ENCODE data around the gene MLLT3.

- TF ChIP-seq CTCF (IDR thresholded peaks at IDR 0.05) = no peak
- TF ChIP-seq EZH2phosphoT487 (IDR thresholded peaks at IDR 0.05) = no peak
- TF ChIP-seq EZH2 (IDR thresholded peaks at IDR 0.05) = no peak
Observed at GRCh38 chr9:20537294-20537693, 85.0 kb downstream of the MLLT3 start.
